Keratinocyte (primary cell): Measurements from ENCODE around the gene ANGPTL8.

Experiments
- CTCF ChIP-seq, 3 experiments: IDR thresholded peaks in 1 of 3; conservative IDR thresholded peaks in 1 of 3; optimal IDR thresholded peaks in 1 of 3; 2 replicates in 2 of 3; 3 replicates in 1 of 3; pipeline versions ENCODE3 to v1.5.1; 2011; ENCODE audit warnings: low read length in 3 of 3, mild to moderate bottlenecking in 3 of 3, moderate library complexity in 2 of 3, control low read depth in 1 of 3, inconsistent platforms in 1 of 3; ENCODE audit not compliant: insufficient read depth in 2 of 3; ENCODE audit errors: extremely low read depth in 1 of 3
- EZH2 ChIP-seq: IDR thresholded peaks from one replicate; pipeline ENCODE4 v1.6.1; 2012; ENCODE audit warnings: inconsistent platforms, mild to moderate bottlenecking, low read length, moderate library complexity

- TF ChIP-seq CTCF (optimal IDR thresholded peaks at IDR 0.05 in 1 of 3, IDR thresholded peaks at IDR 0.05 in 1 of 3, conservative IDR thresholded peaks at IDR 0.05 in 1 of 3; ENCODE audit: extremely low read depth in 1 of 3, insufficient read depth in 2 of 3, low read length in 3 of 3), result no peak
- TF ChIP-seq EZH2, result no peak
Observed at GRCh38 chr19:11209839-11210655, 29.4 kb upstream of the ANGPTL8 start.
